Measurements from ENCODE around the gene VWDE. TPM values are rescaled to one million over a fixed set of nuclear protein-coding genes. Genes with fewer than 3 reads are reported as not detected.

VWDE gene
- 0.09 TPM in 1 of 2 replicates, not detected in the other for total RNA-seq

GRCh38 chr7:12403287-12404181, at the start of gene VWDE:
Gene VWDE, minus strand, starts transcription at chr7:12403865. Its CDS starts 149 bp downstream, at chr7:12403716.

Other genes starting within 250 kb of the VWDE start
- gene TMEM106B, start 192.6 kb downstream of the VWDE start, total RNA-seq: 44.2 and 64.7 TPM in 2 replicates
- gene SCIN, start 166.9 kb upstream of the VWDE start, total RNA-seq: 0.43 and 3.3 TPM in 2 replicates